ENCODE data around the gene CCNT2. TPM values are rescaled to one million over a fixed set of nuclear protein-coding genes. Genes with fewer than 3 reads are reported as not detected.

The CCNT2 gene
- total and polyA plus RNA-seq, 4 donors: 6.0 to 33.0 (median 14.9) TPM

GRCh38 chr2:134999521-134999920 lies 80.9 kb downstream of the CCNT2 start:
- WGBS: 88% methylated on average over 2 of the region's 2 CpGs
- no peaks in the 10 kb centered on the region for H3K36me3 ChIP-seq (ENCODE audit: control insufficient read depth in 4 of 4, insufficient read depth in 3 of 4, low read depth in 1 of 4, low read length in 3 of 4)
- no peaks in the 10 kb centered on the region for H3K27me3 ChIP-seq (ENCODE audit: control insufficient read depth in 4 of 4, insufficient read depth in 4 of 4, low read length in 3 of 4)
- DNase-seq (ENCODE audit: low spot score): no peak
- H3K27ac ChIP-seq (ENCODE audit: low read depth in 1 of 2, low read length in 2 of 2): no peak overlapping the region
- TF ChIP-seq HNF4G (IDR thresholded peaks at IDR 0.05) (no peak), RAD21 (IDR thresholded peaks at IDR 0.05) (no peak), NR2F2 (IDR thresholded peaks at IDR 0.05) (no peak), ZBTB33 (IDR thresholded peaks at IDR 0.05) (no peak), FOXA2 (IDR thresholded peaks at IDR 0.05) (no peak), CTCF (IDR thresholded peaks at IDR 0.05; ENCODE audit: low read depth, low read length, missing input control) (no peak), RXRA (IDR thresholded peaks at IDR 0.05) (no peak), REST (IDR thresholded peaks at IDR 0.05) (no peak), FOXA1 (IDR thresholded peaks at IDR 0.05) (no peak), JUND (IDR thresholded peaks at IDR 0.05) (no peak), EGR1 (IDR thresholded peaks at IDR 0.05; ENCODE audit: low read depth in 2 of 2) (no peak)
- H3K9me3 ChIP-seq (ENCODE audit: control insufficient read depth in 4 of 4, low read length in 3 of 4): no peaks in the 10 kb centered on the region
- no peak overlapping the region for H3K9ac ChIP-seq (ENCODE audit: low read depth in 1 of 2, low read length in 2 of 2)
- no peak overlapping the region for H3K4me3 ChIP-seq (ENCODE audit: low read depth in 1 of 3, low read length in 3 of 3)
- peaks cover 0 to 6% (median 0%) of the 10 kb centered on the region in 4 donors for H3K4me1 ChIP-seq (ENCODE audit: control insufficient read depth in 4 of 4, insufficient read depth in 4 of 4, low read length in 3 of 4)

- peaks cover 0 to 3% (median 0%) of the 10 kb centered on the region in 4 donors for H3K27me3 ChIP-seq (ENCODE audit: control insufficient read depth in 4 of 4, insufficient read depth in 4 of 4, low read length in 3 of 4)
- H3K9me3 ChIP-seq (ENCODE audit: control insufficient read depth in 4 of 4, low read length in 3 of 4): no peaks in the 10 kb centered on the region
- H3K27ac ChIP-seq (ENCODE audit: low read depth in 1 of 2, low read length in 2 of 2): no peak overlapping the region
- DNase-seq (ENCODE audit: low spot score): no peak
- no peak overlapping the region for H3K4me3 ChIP-seq (ENCODE audit: low read depth in 1 of 3, low read length in 3 of 3)
- no peaks in the 10 kb centered on the region for H3K36me3 ChIP-seq (ENCODE audit: control insufficient read depth in 4 of 4, insufficient read depth in 3 of 4, low read depth in 1 of 4, low read length in 3 of 4)
- no peak overlapping the region for H3K9ac ChIP-seq (ENCODE audit: low read depth in 1 of 2, low read length in 2 of 2)
- WGBS: 83% methylated on average over 4 of the region's 4 CpGs
- no peak for TF ChIP-seq EGR1 (IDR thresholded peaks at IDR 0.05; ENCODE audit: low read depth in 2 of 2)
- TF ChIP-seq SP1 (IDR thresholded peaks at IDR 0.05): no peak
- TF ChIP-seq FOXA2 (IDR thresholded peaks at IDR 0.05): no peak
- no peak for TF ChIP-seq YY1 (IDR thresholded peaks at IDR 0.05)
- no peak for TF ChIP-seq REST (IDR thresholded peaks at IDR 0.05)
- TF ChIP-seq MAX (IDR thresholded peaks at IDR 0.05): no peak
- TF ChIP-seq GABPA (IDR thresholded peaks at IDR 0.05 in 1 of 2, conservative IDR thresholded peaks at IDR 0.05 in 1 of 2): no peak
- no peak for TF ChIP-seq HNF4G (IDR thresholded peaks at IDR 0.05)
- no peak for TF ChIP-seq FOXA1 (IDR thresholded peaks at IDR 0.05)
- TF ChIP-seq JUND (IDR thresholded peaks at IDR 0.05): no peak
- no peak for TF ChIP-seq HNF4A (conservative IDR thresholded peaks at IDR 0.05)
- TF ChIP-seq RAD21 (IDR thresholded peaks at IDR 0.05): no peak
- TF ChIP-seq RXRA (IDR thresholded peaks at IDR 0.05): no peak
- no peak for TF ChIP-seq ZBTB33 (IDR thresholded peaks at IDR 0.05)
- H3K4me1 ChIP-seq (ENCODE audit: control insufficient read depth in 4 of 4, insufficient read depth in 4 of 4, low read length in 3 of 4): peaks cover 0 to 6% (median 0%) of the 10 kb centered on the region in 4 donors
Measured at GRCh38 chr2:135002836-135003235, 84.2 kb downstream of the CCNT2 start.

Data from liver (tissue), 9 donors.